ENCODE measurements around the gene SLC25A26.
"Not testable (repeated sequence)": the region's sequence is repeated elsewhere in the genome, so short reads cannot be mapped to it uniquely, and the experiment has no call there.

Gene SLC25A26

GRCh38 chr3:66220602-66221377 is at the start of gene SLC25A26:
Gene SLC25A26 (plus strand): TSS chr3:66221001. CDS start chr3:66221095, 94 bp downstream.
- peak; percentile 95 for DNase-seq (ENCODE audit: low read depth, low spot score)

GRCh38 chr3:66172394-66172793 is 48.4 kb upstream of the SLC25A26 start:
- no peak for DNase-seq (ENCODE audit: low read depth, low spot score)

- DNase-seq (ENCODE audit: low read depth, low spot score): no peak
Measured at GRCh38 chr3:66177026-66177425, 43.8 kb upstream of the SLC25A26 start.

- DNase-seq (ENCODE audit: low read depth, low spot score): no peak
Measured at GRCh38 chr3:66178206-66178605, 42.6 kb upstream of the SLC25A26 start.

- no peak for DNase-seq (ENCODE audit: low read depth, low spot score)
Measured at GRCh38 chr3:66179793-66180192, 41.0 kb upstream of the SLC25A26 start.

GRCh38 chr3:66181764-66182163 is 39.0 kb upstream of the SLC25A26 start:
- no peak for DNase-seq (ENCODE audit: low read depth, low spot score)

GRCh38 chr3:66182246-66182645 is 38.6 kb upstream of the SLC25A26 start:
- DNase-seq (ENCODE audit: low read depth, low spot score): no peak

- DNase-seq (ENCODE audit: low read depth, low spot score): no peak
Measured at GRCh38 chr3:66186545-66186944, 34.3 kb upstream of the SLC25A26 start.

- DNase-seq (ENCODE audit: low read depth, low spot score): no peak
Measured at GRCh38 chr3:66195347-66195783, 25.4 kb upstream of the SLC25A26 start.

- no peak for DNase-seq (ENCODE audit: low read depth, low spot score)
Measured at GRCh38 chr3:66196633-66197032, 24.2 kb upstream of the SLC25A26 start.

- no peak for DNase-seq (ENCODE audit: low read depth, low spot score)
Measured at GRCh38 chr3:66198437-66199088, 22.2 kb upstream of the SLC25A26 start.

- DNase-seq (ENCODE audit: low read depth, low spot score): no peak
Measured at GRCh38 chr3:66199089-66199473, 21.7 kb upstream of the SLC25A26 start.

GRCh38 chr3:66200147-66200546 is 20.7 kb upstream of the SLC25A26 start:
- DNase-seq (ENCODE audit: low read depth, low spot score): no peak

- DNase-seq (ENCODE audit: low read depth, low spot score): no peak
Measured at GRCh38 chr3:66200786-66201185, 20.0 kb upstream of the SLC25A26 start.

- no peak for DNase-seq (ENCODE audit: low read depth, low spot score)
Measured at GRCh38 chr3:66203275-66203674, 17.5 kb upstream of the SLC25A26 start.

- no peak for DNase-seq (ENCODE audit: low read depth, low spot score)
Measured at GRCh38 chr3:66206806-66207205, 14.0 kb upstream of the SLC25A26 start.

- no peak for DNase-seq (ENCODE audit: low read depth, low spot score)
Measured at GRCh38 chr3:66208189-66208588, 12.6 kb upstream of the SLC25A26 start.

GRCh38 chr3:66210687-66211295 is 10.0 kb upstream of the SLC25A26 start:
- no peak for DNase-seq (ENCODE audit: low read depth, low spot score)

GRCh38 chr3:66211779-66212178 is 9.0 kb upstream of the SLC25A26 start:
- no peak for DNase-seq (ENCODE audit: low read depth, low spot score)

GRCh38 chr3:66215106-66215505 is 5.7 kb upstream of the SLC25A26 start:
- no peak for DNase-seq (ENCODE audit: low read depth, low spot score)

- DNase-seq (ENCODE audit: low read depth, low spot score): no peak
Measured at GRCh38 chr3:66220066-66220465, 735 bp upstream of the SLC25A26 start.

GRCh38 chr3:66224220-66224619 is 3.4 kb downstream of the SLC25A26 start:
- DNase-seq (ENCODE audit: low read depth, low spot score): no peak

- DNase-seq (ENCODE audit: low read depth, low spot score): not testable (repeated sequence)
Measured at GRCh38 chr3:66226093-66226492, 5.3 kb downstream of the SLC25A26 start.
